Mesothelial cell of epicardium (in vitro differentiated cells): ENCODE results near the gene PHKB. TPM values are rescaled to one million over a fixed set of nuclear protein-coding genes. Genes with fewer than 3 reads are reported as not detected.

Source experiments
- DNase-seq, 2 experiments: peaks; one replicate each; pipeline ENCODE4 v3.0.0; 2021; ENCODE audit warnings: low spot score in 2 of 2; ENCODE audit not compliant: unreplicated experiment in 2 of 2
- H3K27ac Mint-ChIP-seq: 2 replicates; pipeline ENCODE4 v1.8.0; 2021; ENCODE audit warnings: mixed read lengths
- H3K27me3 Mint-ChIP-seq: 2 replicates; pipeline ENCODE4 v1.8.0; 2021; ENCODE audit warnings: low read depth, mixed read lengths
- H3K36me3 Mint-ChIP-seq: 2 replicates; pipeline ENCODE4 v1.8.0; 2021; ENCODE audit warnings: mixed read lengths
- H3K4me1 Mint-ChIP-seq: 2 replicates; pipeline ENCODE4 v1.8.0; 2021; ENCODE audit warnings: mixed read lengths
- H3K4me3 Mint-ChIP-seq: 2 replicates; pipeline ENCODE4 v1.8.0; 2021; ENCODE audit warnings: mild to moderate bottlenecking, moderate library complexity, mixed read lengths
- H3K9me3 Mint-ChIP-seq: 2 replicates; pipeline ENCODE4 v1.8.0; 2021; ENCODE audit warnings: mixed read lengths
- total RNA-seq: library from RNA; stranded (reverse); gene quantifications from 3 replicates; pipeline ENCODE4 v1.2.1, GENCODE V29; 2021
- TF ChIP-seq, protein P1 (sequence below): fragments of 200-600 bp; sonication (generic); IDR thresholded peaks from one replicate; pipeline ENCODE4 v1.5.0; 2021; ENCODE audit warnings: antibody characterized with exemption; ENCODE audit not compliant: unreplicated experiment

PHKB gene
- total RNA-seq, 1 donor from 2014 or later, result 68.1 TPM

DNA sequence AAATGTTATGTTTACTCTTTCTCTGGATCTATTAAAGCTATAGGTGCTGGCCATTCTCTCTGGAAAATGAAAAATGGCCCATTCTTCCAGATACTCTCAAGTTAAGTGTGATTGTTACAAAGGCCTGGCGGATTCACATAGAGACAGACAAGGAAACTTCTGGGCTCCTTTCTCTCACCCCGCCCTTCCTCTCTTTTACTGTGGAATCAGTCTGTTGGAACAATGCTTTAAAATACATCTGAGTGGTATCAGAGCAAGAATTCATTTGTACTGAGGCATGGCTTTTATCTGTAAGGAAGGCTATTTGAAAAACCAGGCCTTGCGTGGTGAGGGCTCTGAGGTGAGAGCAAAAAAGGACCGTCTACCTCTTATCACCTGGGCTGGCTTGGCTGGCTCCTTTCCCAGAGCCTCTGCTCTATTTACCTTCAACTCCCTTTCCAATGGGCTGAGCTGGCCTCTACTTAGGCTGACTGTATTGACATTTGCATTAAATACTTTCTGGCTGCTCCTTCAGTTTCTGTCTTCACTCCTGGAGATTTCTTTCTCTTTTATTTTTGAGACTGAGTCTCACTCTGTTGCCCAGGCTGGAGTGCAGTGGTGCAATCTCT lies 274.0 kb downstream of the PHKB start:
- H3K27ac Mint-ChIP-seq, result no peak overlapping the region
- H3K4me3 Mint-ChIP-seq, result no peak overlapping the region
- no peaks in the 10 kb centered on the region for H3K36me3 Mint-ChIP-seq
- DNase-seq, result no peak
- TF ChIP-seq, protein P1, sequence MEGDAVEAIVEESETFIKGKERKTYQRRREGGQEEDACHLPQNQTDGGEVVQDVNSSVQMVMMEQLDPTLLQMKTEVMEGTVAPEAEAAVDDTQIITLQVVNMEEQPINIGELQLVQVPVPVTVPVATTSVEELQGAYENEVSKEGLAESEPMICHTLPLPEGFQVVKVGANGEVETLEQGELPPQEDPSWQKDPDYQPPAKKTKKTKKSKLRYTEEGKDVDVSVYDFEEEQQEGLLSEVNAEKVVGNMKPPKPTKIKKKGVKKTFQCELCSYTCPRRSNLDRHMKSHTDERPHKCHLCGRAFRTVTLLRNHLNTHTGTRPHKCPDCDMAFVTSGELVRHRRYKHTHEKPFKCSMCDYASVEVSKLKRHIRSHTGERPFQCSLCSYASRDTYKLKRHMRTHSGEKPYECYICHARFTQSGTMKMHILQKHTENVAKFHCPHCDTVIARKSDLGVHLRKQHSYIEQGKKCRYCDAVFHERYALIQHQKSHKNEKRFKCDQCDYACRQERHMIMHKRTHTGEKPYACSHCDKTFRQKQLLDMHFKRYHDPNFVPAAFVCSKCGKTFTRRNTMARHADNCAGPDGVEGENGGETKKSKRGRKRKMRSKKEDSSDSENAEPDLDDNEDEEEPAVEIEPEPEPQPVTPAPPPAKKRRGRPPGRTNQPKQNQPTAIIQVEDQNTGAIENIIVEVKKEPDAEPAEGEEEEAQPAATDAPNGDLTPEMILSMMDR, result no peak
- peaks cover 12% of the 10 kb centered on the region for H3K27me3 Mint-ChIP-seq
- H3K4me1 Mint-ChIP-seq, result no peaks in the 10 kb centered on the region
- H3K9me3 Mint-ChIP-seq, result peaks cover 12% of the 10 kb centered on the region

DNA sequence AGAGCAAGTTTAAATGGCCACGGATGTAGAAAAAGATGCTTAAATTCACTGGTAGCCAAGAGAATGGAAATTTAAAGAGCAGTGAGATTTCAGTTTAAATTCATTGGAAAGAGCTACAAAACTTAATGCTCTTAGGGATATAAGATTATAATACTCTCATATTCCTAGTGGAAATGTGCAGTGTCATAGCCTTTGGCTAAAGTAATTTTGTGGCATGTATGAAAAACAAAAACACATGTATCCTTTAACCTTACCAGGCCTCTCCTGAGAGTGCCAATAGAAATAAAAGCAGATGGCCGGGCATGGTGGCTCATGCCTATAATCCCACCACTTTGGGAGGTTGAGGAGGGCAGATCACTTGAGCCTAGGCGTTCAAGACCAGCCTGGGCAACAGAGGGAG lies 289.2 kb downstream of the PHKB start:
- no peaks in the 10 kb centered on the region for H3K36me3 Mint-ChIP-seq
- DNase-seq, result no peak
- no peaks in the 10 kb centered on the region for H3K4me1 Mint-ChIP-seq
- H3K9me3 Mint-ChIP-seq, result no peaks in the 10 kb centered on the region
- TF ChIP-seq, protein P1, result no peak
- H3K27me3 Mint-ChIP-seq, result peaks cover 5% of the 10 kb centered on the region
- H3K27ac Mint-ChIP-seq, result no peak overlapping the region
- H3K4me3 Mint-ChIP-seq, result no peak overlapping the region

Other genes with a start within 250 kb of the PHKB start
- 44.7 to 49.2 TPM (median 48.5 TPM) in 3 replicates for gene ITFG1, start 268 bp upstream of the PHKB start, total RNA-seq